Iris pigment epithelial cell (primary cell): ENCODE results near the gene RBM28.

ENCODE experiments used
- DNase-seq: peaks from one replicate; pipeline ENCODE4 v3.0.0-alpha.2; 2011; ENCODE audit warnings: low read depth

The RBM28 gene

DNA sequence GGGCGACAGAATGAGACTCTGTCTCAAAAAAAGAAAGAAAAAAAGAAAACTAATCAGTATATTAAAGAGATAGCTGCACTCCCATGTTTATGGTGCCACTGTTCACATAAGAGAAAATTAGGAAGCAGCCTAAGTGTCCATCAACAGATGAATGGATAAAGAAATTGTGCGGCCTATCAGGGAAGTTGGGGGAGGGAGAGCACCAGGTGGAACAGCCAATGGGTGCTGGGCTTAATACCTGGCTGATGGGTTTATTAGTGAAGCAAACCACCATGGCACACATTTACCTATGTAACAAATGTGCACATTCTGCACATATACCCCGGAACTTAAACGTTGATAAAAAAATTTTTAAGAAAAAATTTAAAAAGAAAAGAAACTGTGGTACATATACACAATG is 26.8 kb upstream of the RBM28 start:
- DNase-seq = no peak

DNA sequence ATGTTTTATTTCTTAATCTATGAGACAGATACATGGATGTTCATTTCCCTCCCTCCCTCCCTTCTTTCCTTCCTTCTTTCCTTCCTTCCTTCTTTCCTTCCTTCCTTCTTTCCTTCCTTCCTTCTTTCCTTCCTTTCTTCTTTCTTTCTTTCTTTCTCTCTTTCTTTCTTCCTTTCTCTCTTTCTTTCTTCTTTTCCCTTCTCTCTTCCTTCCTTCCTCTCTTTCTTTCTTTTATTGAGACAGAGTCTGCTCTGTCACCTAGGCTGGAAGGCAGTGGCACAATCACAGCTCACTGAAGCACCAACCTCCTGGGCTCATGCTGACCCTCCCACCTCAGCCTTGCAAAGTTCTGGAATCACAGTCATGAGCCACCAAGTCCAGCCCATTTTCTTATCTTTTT is 23.3 kb upstream of the RBM28 start:
- no peak for DNase-seq

DNA sequence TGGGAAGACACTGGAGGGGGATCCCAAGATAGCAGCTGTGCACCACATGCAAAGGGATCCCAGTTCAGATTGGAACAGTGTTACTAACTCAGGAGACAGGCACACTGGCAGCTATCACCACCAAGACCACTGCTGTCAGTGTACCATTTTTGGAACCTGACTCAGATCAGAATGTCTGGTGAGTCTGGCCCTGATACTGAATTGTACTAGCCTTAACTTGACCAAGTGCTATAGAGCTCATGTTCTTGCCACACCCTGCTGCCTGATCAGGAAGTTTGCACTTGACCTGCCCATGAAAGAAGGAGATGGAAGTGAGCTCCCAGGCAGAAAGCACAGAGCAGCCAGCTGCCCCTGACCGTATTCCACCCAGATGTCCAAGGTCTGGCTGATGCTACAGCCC is 22.6 kb upstream of the RBM28 start:
- DNase-seq = no peak

DNA sequence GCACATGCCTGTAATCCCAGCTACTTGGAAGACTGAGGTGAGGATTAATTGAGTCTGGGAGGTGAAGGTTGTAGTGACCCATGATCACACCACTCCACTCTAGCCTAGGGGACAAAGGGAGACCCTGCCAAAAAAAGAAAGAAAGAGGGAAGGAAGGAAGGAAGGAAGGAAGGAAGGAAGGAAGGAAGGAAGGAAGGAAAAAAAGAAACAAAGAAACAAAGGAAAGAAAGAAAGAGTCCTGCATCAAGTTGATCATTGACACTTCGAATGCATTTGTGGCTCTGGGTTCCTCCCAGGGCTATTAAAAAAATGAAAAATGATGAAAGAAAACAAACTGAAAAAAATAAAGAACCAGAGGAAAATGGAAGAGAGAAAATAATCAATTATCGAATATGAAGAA is 21.7 kb upstream of the RBM28 start:
- DNase-seq = no peak

DNA sequence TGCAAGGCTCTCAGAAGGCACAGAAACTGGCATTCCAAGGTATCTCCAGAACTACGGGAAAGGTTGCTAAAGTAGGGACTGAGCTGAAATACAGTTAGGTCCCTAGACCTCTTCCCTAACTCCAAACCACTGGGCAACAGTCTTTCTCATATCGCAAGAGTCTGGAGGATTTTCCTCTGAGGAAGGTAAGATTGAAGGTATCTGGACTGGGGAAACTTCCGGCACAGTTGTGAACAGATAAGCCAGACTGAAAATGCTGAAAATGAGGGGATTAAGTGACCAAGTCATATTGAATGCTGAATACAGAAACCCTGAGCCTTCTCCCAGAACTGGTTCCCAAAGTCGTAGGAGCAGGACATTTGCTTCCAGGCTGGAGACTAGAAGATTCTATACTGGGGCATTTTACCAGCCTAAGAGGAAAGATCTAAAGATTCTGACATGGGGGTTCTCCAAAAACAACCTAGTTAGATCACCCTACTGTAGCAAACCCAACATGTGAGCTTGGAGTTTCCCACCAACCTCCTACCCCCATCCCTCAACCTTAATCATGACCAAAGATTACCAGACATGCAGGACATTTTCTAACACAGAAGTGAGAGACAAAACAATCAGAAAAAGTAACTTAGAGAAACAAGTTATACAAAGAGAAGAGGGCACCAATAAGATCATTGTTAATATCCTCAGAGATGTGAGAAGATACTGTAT is 20.6 kb upstream of the RBM28 start:
- no peak for DNase-seq

DNA sequence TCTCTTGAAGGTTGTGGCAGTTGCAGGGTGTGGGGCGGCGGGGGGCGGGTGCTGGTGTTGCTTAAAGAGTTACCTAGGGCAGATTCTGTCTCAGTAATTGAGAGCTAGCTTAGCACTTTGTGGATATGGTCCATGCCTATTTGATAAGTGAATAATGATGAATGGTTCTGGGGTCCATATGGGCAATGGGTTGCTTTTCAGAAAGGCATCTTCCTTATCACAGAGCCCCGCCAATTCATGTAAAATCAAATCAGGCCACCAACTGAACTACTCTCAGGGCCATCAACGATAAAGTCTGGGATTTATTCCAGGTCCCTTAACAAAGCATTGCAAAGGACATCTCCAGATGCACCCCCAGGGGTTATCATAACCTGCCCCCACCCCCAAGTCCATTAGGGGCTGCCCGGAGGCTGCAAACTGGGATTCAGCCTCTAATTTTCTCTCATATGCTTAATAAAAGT is 19.6 kb upstream of the RBM28 start:
- DNase-seq = no peak

DNA sequence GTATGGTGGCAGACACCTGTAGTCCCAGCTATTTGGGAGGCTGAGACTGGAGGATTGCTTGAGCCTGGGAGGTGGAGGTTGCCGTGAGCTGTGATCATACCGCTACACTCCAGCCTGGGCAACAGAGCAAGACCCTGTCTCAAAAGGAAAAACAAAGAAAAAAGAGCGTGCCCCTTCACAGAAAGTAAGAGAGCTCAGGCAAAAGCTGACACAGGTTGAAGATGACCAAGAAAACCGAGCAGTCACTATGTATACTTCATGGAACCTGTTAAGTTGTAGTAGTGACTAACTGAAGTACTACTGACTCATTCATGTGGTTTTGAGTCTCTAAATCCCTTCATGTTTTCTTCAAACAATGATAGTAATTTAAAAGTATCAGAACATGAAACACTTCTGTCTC is 19.0 kb upstream of the RBM28 start:
- DNase-seq = peak; percentile 50

DNA sequence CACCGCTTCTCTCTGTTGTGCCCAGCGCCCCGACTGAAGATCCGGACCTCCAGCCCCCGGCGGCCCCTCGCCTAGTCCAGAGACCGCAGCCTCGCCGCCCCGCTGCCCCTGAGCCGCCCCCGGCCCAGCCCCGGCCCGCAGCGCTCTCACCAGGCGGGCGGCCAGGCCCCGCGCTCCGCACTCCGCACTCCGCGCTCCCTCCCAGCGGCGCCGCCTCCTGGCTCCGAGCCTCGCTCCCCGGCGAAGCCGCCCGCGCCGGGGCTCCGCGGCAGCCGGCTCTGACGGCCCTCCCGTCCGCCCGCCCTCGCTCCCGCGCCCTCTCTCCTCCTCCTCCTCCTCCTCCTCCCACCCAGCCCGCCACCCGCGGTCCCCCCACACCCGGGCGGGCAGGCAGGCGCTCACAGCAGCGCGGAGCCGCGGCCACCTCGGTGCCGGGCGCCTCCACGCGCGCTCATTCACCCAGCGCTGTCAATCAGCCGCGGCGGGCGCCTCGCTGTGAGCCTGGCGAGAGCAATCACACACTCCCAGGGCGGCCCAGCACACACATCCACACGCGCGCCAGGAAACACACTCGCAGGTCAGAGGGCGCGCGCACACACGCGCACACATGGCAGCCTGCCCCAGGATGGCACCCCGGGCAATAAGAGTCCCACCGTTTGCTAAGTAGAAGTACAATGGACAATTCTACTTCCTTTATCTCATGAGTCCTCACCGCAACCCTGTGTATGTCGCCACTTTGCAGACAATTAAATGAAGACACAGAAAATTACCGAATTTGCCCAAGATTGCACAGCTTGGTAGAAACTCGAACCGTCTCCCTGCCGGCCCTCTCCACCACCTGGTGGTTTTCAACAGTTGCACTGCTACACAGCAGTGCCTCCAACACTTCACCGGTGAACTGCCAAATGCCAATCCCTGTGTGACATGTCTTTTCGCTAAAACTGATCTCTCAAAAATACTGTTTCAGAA is 18.0 kb upstream of the RBM28 start, which contains the start of gene PRRT4:
PRRT4 (minus strand) TSS at position 280 of the 969 bp plus-strand sequence.
- DNase-seq = peak; percentile 29

DNA sequence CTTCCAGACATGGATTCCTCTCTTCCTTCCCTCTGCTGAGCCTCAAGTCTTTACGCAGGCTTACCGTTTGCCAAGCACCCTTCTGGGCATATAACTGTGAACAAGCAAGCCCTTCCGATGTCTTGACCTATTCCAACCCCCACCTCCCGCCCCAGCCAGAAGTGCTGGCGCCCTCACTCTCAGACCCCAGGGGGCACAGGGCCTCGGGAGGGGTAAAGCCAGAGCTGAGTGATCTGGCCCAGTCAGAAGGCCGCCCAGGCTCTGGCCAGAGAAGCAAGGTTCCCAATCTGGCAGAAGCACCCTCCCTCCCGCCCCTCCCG is 16.6 kb upstream of the RBM28 start:
- no peak for DNase-seq

DNA sequence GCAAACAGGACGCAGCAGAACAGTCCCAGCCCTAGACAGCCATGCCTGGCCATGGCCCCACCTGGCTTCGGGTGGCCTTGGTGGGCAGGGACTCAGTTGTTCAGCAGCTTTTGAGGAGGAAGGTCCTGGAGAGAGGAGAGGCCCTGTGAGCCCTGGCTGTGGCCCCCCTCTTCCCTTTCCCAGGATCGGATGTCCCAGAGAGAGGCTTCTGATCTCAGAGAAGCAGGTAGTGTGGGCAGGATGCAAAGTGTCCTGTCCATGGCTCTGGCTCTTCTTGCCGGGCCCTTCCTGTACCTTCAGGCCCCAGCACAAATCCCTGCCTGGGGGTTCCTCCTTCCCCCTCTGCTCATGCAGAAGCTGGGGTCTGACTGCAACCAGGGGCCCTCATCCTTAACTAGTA is 16.2 kb upstream of the RBM28 start:
- DNase-seq = no peak

DNA sequence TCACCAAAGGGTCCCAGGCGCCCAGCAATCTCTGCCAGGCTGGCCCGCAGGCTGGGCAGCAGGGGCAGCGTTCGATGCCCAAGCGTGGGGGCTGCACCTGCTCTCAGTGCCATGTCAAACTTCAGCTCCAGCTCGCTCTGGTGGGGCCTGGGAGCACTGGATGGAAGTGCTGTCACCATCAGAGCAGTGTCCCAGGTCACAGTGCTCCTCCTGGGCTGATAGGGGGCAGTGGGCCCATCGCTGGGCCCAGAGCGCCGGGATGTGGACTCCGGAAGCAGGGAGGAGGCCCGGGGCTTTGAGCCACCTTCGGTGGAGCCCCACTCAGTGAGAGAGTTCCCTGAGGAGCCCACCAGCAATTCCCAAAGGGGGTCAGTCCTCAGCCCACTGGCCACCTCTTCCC is 15.6 kb upstream of the RBM28 start:
- no peak for DNase-seq

DNA sequence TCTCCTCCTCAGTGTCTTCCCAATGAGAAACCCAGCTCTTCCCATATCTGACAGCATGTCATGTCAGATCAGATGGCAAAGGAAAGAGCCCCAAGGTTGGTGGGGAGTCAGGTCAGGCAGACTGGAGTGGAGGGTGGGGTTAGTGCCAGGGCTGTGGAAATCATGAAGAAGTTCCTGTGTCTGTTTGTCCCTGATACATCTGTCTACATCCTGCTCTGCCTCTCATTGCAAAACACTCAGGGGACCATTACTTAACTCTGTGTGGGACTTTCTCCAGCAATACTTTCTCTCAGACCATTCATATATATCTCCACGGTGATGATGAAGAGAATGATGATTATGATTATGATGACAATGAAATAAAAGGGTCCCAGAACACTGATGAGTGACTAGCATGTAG is 14.5 kb upstream of the RBM28 start:
- no peak for DNase-seq

DNA sequence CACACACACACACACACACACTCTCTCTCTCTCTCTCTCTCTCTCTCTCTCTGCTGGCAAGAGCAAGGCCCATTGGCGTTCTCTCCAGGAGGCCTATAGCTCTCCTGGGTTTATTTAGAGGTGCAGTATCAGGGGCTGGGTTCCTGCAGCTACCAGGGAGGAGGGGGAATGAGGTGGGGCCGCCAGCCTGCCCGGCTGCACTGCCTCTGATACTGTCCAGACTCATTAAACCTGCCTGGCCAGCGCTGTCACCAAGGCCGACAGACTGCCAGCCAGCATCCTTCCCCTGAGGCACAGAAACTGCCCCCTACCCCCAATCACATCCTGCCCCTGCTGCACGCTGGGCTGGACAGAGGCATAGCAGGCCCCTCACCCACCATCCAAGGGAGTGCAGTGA is 13.5 kb upstream of the RBM28 start:
- DNase-seq = no peak

DNA sequence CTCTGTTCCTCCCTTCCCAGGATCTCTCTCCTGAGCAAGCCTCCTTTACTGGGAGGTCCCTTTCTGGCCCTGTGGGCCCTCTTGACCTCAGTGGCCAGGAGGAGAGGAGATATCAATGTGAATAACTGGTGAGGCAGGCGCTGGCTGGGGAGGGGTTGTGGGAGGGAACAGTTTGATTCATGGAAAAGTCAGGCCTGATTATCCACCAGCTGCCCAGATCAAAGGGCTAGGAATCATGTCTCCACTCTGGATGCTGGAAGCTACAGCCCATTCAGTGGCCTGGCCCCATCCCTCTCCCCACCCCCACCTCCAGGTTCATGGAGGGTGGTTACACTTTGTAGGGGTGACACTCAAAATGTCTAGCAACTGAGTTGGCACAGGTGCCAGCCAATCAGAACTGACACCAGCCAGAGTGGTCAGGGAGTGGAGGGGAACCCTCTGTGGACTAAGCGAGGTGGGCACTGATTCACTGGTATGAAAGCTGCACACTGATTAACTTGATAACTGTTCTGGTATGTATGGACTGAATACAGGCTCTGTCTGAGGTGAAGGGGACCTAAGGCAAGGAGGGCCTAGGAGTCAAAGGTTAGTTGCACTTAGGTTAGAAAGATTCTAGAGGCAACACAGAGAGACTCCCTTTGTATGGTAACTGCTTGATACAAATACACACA is 13.0 kb upstream of the RBM28 start:
- no peak for DNase-seq

DNA sequence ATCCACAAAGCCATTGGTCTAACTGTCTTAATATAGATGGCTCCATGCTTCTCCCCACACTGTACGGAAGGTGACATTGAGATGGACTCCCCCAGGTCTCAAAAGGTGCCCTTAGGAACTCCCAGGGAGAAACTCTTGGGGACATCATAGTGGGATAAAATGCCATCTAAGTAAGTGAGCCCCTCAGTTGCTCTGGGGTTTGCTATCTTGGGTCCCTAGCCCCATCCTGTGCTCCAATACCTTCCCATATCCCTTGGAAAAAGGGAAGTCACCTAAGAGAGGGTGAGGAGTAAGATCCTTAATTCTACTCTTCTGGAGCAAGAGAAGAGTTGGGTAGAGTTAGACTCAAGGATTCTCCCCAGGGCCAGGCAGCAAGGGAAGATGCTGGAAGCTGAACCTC is 9.9 kb upstream of the RBM28 start:
- no peak for DNase-seq

DNA sequence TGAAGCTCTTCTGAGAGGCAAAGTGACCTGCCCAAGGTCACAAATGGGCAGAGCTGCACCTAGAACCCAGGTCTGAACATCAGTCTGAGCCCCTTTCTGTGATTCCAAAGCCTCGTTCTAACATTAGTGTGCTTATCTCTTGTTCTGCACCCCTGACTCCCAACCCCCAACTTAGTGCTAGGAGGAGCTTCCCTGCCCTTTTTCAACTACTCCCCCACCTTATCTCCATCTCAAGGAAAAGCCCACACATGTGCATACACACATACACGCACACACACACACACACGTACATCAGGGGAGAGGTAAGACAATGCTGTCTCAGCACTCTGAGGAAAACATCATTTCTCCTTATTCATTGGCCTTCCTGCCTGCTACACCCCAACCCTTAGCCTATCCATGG is 9.5 kb upstream of the RBM28 start:
- DNase-seq = no peak

DNA sequence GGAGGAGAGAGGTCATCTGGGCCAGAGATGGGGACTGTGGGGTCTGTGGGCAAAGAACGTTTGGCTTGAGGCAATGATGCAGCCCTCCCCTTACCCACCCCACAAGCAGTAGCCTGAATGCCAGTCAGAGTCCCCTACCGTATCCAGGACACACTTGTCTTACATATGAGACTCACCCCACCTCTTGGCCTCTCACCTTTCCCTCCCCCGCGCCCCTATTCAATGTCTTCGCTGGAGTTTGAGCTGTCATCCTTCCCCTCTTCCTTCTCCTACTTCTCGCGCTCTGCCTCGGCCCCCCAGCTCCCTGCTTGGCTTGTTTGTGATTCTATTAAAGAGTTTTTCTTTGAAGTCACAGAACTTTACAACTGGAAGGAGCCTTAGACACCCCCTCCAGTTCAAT is 8.9 kb upstream of the RBM28 start:
- DNase-seq = no peak

DNA sequence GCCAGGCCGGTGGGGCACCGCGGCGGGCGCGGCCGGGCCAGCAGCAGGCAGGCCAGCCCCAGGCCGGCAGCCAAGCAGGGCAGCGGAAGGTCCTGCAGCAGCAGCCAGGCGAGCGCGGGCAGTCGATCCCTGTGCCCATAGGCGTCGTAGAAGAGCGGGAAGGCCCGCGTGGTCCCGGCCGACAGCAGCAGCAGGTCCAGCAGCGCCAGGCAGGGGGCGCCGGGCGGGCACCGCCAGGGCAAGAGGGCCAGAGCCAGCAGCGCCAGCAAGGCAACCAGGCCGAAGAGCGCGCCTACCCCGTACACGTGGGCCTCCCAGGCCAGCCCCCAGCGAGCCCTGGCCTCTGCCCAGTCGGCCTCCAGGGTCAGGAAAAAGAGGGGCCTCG is 8.4 kb upstream of the RBM28 start:
- DNase-seq = peak; percentile 37

DNA sequence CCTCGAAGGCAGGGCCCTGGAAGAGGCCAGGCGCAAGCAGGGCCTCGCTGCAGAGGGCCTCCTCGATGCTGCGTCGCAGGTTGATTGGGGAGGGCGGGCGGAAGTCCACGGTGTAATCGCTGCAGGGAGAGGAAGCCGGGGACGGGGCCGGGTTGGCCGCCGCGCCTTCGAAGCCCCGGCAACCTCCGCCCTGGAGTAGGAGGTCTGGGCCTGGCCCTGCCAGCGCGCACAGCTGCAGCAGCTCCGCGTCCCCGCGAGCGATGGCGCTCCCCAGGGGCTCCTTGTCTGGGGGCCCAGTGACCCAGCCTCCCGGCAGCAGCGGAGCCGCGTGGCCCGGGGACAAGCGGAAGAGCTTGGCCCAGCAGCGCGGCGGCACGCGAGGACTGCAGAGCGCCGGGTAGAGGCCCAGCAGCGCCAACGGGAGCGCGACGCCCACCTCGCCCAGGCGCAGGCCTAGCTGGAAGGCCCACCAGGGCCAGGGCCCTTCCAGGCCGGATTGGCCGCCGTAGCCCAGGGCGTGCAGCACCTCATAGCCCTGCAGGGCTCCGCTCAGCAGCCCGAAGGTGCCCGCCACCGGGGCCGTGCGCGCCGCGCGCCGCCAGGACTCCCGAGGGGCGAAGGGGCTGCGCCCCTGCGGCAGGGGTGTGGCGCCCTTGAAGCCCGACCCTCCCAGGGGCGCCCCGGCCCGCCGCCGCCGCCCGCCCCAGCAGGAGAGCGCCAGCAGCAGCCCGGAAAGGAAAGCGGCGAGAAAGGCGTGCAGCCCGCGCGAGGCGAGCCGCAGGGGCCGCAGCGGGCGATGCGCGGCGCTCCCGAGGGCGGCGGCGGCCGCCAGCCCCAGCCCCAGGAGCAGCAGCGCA is 7.8 kb upstream of the RBM28 start:
- DNase-seq = no peak

DNA sequence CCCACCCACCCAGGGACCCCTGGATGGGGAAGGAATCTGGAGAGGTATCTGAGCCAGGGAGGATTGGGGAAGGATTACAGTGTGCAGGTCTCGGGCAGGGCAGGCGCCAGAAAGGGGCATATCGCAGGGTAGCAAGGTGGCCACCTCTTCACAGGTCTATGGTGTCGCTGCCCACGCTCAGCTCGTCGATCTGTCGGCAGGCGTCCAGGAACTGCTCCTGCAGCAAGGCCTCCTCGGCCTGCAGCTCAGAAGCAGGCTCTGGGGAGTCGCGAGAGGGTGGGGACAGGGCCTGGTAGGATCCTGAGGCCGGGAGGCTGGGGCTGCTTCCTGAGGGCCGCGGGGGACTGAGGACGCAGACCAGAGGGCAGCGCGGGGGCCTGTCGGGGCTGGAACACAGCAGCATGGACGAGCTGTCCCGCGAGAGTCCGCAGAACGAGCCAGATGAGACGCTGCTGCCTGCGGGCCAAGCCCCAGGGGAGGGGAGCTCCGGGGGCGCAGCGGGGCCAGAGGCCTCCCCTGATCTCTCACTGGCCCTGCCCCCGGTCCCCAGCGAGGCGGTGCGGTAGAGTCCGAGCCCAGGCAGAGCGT is 7.1 kb upstream of the RBM28 start:
- no peak for DNase-seq

DNA sequence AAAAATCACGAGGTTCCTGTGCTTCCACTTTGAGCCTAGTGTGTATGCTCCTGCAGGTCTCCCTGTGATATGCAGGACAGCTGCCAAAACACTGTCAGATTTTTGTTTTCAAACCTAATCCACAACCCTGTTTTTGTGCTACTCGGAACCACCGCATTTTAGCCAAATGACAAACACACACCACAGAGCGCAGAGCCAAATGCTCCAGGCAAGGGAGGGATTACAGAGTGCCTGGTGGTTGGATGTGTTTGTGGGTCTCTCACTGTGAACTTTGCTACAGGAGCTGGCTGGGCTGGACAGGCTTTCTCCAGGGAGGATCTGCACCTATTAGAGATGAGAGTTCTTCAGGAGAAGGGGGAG is 5.7 kb upstream of the RBM28 start:
- no peak for DNase-seq

DNA sequence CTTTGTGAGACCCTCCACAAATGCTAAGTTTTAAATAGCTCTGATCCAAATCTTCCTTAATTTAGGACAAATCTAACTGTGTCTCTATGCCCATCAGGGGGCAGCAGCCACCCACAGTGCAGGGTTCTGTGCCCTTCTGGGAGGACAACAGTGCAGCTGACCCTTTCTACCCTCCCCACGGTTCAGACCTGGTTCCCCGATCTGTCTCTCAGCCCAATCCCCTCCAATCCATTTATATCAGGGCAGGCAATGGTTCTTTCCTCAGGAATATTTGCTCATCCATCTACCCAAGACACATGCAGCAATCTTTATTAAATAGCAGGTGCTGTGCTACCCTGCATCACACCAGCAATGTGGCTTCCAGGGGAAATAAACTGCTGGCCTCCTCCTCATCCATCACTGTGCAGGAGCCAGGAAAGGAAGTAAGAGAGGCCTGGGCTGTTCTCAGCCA is 4.0 kb upstream of the RBM28 start:
- DNase-seq = peak; percentile 34
